GM21367 (cell line): Measurements from ENCODE around the gene FCHSD2.
"Not testable (repeated sequence)": the region's sequence is repeated elsewhere in the genome, so short reads cannot be mapped to it uniquely, and the experiment has no call there.

Experiments
- ATAC-seq: cut with Tn5 transposase; IDR thresholded peaks from one replicate; pipeline ENCODE4 v1.9.1; 2021; ENCODE audit not compliant: unreplicated experiment

FCHSD2 gene

DNA sequence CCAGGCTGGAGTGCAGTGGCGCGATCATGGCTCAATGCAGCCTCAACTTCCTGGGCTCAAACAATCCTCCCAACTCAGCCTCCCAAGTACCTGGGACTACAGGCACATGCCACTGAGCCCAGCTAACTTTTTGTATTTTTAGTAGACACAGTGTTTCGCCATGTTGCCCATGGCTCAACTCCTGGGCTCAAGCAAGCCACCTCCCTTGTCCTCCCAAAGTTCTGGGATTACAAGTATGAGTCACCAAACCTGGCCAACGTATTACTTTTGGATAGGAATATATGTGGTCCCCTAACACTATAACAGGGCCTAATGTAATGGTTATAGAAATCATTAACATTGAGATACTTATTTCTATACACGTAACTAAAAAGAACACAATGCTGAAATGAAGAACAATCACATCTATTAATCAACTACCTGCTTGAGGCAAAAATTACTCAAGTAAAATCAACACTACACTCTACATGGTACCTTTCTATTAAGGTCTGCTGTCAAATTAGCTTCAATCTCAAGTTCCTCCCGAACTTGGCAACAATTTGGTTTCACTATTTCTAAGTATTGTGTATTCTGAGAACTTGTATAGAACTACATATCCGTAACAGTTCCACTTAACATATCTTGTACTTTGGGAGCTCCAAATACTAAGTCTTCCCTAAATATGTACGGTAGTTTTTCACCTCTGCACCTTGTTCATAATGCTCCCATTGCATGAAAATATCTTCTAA lies 124.9 kb downstream of the FCHSD2 start:
- ATAC-seq, result no peak

GRCh38 chr11:73013021-73013420 lies 129.1 kb downstream of the FCHSD2 start:
- ATAC-seq, result no peak

DNA sequence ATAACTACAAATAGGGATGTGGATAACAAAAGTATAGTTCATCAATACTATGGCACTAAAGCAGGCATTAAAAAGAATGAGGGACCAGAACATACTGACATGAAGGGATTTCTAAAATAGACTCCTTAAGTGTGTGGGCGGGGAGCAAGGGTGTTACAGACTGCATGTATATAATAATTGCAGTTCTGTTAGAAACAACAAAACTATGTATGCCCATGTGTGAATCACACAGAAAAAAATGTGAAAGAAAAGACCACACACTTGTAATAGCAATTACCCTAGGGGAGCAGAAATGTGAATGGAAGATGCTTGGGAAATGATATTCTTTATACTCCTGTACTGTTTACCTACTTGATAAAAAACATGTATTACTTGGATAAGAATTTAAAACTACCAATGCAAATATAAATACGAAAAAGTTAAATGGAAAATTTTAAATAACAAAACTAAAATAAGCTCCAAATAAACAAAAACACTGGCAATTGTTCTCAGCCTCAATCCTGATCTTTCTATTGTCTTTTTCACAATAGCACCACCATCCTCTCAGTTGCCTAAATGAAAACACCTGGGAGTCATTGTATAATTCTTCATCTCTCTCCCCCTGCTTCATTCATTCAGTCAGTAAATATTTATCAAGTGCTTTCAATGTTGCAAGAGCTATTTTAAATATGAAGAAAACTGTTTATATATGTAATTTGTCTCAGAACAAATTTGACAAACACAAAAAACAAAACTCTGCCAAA lies 129.8 kb downstream of the FCHSD2 start:
- ATAC-seq, result no peak

DNA sequence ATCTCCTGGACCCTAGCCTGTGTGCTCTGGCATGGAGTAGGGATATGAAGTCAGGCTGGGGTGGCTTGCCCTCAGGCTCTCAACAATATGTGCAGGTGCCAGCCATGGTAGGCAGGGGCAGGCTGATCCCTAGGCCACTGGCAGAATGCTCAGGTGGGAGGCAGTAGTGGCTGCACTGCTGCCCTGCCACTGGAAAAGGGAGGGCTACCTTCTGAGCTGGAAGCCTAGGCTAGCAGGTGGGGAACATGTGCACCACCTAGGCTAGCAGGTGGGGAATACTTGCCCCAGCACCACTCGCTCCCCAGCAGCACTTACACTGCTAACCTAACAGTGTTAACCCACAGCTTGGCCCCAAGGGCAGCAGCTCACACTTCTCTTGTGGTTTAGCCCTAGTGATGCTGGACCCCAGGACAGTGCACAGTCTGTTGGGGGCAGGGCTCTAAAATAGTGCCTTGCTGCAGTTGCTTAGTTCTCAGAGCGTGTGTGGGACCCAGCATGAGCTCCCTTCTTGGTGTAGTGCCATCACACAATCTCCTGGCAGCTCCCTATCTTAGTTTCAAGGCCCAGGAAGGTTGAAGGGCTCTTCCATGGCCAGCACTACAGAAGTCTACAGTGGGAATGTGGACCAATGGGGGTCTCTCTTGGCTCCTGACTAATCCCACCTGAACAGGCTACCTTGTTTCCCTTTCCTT lies 130.8 kb downstream of the FCHSD2 start:
- ATAC-seq, result no peak

- no peak for ATAC-seq
Observed at GRCh38 chr11:73009972-73010371, 132.1 kb downstream of the FCHSD2 start.

- ATAC-seq, result no peak
Observed at GRCh38 chr11:73004088-73004487, 138.0 kb downstream of the FCHSD2 start.

- no peak for ATAC-seq
Observed at GRCh38 chr11:73003088-73003487, 139.0 kb downstream of the FCHSD2 start.

GRCh38 chr11:73002214-73002613 lies 139.9 kb downstream of the FCHSD2 start:
- ATAC-seq, result no peak

DNA sequence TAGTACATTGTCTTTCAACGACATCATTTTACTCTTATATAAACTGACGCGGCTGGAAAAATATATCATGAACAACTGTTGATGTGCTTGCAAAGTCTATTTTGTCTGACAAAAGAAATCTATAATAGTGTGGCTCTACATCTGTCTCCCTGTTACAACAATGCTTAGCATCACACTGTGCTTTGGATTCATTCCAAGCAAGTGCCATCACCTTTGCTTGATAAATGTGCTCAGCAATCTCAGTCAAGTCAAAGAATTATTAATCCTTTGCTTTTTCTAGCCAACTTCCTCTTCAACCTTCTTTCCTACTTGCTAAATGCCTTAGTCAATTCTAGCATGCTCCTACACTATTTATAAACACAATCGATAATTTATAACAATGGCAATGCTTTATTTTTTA lies 140.5 kb downstream of the FCHSD2 start:
- no peak for ATAC-seq

DNA sequence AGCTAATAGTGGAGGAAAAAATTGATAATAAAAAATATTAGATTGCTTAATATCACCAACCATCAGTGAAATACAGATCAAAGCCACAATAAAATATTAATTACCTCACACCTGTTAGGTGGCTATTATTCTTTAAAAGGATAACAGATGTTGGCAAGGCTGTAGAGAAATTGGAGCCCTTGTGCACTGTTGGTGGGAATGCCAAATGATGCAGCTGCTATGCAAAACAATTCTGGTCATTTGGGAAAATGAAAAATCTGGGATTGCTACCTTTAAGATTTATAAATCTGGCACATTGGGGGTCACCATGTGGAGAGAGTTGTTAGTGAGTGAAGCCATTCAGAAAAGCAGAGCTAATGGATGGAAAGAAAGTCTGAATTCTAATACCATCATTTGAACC lies 143.4 kb downstream of the FCHSD2 start:
- ATAC-seq, result no peak

DNA sequence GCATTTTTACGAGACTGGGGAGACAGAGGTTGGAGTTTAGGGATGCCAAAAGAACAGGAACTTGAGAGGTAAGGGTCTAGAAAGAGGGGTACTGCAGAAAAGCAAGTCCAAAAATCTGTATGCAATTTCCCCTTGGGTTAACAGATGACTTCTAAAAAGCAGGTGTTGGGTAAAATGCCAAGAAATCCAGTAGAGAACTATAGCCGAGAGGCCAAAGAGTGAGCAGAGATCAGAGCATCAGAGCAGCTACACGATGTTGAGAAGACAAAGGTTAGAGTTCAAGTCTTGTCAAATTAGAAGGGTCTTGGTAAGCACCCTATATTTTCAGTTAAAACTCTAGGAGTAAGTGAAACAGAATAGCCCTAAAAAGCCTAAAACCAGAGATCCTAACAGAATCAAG lies 145.2 kb downstream of the FCHSD2 start:
- ATAC-seq, result no peak

DNA sequence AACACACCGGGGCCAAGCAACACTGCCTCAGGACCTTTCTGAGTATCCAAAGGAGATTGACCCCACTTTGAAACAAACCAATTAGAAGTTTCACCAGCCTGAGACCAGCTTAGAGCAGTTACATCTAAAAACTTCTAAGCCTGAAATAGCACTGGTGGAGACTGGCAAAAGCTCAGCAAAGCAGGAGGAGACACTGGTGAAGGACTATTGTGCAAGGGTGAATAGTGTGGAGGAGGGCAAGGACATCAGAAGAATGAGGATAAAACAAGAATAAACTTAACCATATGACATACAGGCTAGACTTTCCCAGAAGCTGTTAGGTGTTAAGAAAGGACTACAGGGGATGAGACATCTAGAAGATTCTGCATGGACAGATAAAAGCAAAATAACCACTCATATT lies 152.4 kb downstream of the FCHSD2 start:
- ATAC-seq, result no peak

GRCh38 chr11:72988821-72989220 lies 153.3 kb downstream of the FCHSD2 start:
- no peak for ATAC-seq

DNA sequence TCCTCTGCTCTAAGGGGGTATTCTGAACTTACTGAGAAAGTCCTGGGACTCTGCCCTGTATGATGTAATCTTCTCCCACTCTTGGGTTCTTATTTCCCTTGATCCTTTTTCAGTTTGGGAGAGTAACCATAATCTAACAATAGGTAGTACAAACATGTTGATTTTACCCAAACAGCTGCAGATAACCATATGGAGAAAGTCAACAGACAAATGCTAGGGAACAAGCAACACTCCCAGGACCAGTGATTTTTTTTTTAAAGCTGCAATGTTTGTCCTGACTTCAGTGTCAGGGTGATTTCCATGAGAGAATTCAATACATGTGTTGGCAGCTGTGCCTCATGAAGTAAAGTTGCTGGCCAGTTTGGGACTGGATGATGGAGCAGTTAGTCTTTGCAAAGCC lies 156.5 kb downstream of the FCHSD2 start:
- ATAC-seq, result no peak

GRCh38 chr11:72984453-72985077 lies 157.6 kb downstream of the FCHSD2 start:
- ATAC-seq, result no peak

- ATAC-seq, result no peak
Observed at GRCh38 chr11:72983560-72983959, 158.6 kb downstream of the FCHSD2 start.

GRCh38 chr11:72981971-72982685 lies 160.0 kb downstream of the FCHSD2 start:
- no peak for ATAC-seq

- no peak for ATAC-seq
Observed at GRCh38 chr11:72981080-72981479, 161.0 kb downstream of the FCHSD2 start.

- not testable (repeated sequence) for ATAC-seq
Observed at GRCh38 chr11:72977782-72978181, 164.3 kb downstream of the FCHSD2 start.

DNA sequence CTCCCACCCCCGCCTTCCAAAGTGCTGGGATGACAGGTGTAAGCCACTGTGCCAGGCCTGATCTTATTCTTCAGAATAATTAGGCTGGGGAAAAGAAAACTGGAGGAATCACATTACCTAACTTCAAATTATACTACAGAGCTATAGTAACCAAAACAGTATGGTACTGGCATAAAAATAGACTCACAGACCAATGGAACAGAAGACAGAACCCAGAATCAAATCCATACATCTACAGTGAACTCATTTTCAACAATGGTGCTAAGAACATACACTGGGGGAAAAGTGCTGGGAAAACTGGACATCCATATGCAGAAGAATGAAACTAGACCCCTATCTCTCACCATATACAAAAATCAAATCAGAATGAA lies 165.6 kb downstream of the FCHSD2 start:
- ATAC-seq, result not testable (repeated sequence)
